Heart left ventricle (tissue), 13 donors: ENCODE results near the gene PTMS.

ENCODE experiments used
- CTCF ChIP-seq, 12 donors: fragments of 200-600 bp; sonication (generic) in 4 of 12; IDR thresholded peaks; one replicate each; pipeline versions ENCODE4 v1.5.0 to v1.8.0; 2018 to 2022; ENCODE audit warnings: antibody characterized with exemption in 12 of 12, mild to moderate bottlenecking in 5 of 12
- POLR2A ChIP-seq, 2 donors: fragments of 450-650 bp; IDR thresholded peaks; one replicate each; pipeline ENCODE4 v1.6.1; 2017; ENCODE audit warnings: antibody characterized with exemption in 2 of 2, mild to moderate bottlenecking in 2 of 2, moderate library complexity in 2 of 2
- donor health status: ischemic (EF 13 %, LVEDD 7.1; RV severe dilation, severe dysfunction).
- donor health status: DM: no; HTN: yes; CAD: no.
- donor health status: DM: no; HTN: no; CAD: no.
- donor health status: ischemic (EF 25% LVEDD 6.9; RV normal size, moderate dysfunction).
- donor health status: ischemic (EF 25% LVEDD 5.7; RV mildly dilated, moderate dysfunction).
- donor health status: ischemic (EF 35%, LVEDD 5.7; RV mildly dilated, moderate dysfunction).
- donor health status: nonischemic (EF 11% LVEDD 7.7; RV severe dilation, severe dysfunction).
- donor health status: DM: yes; HTN: yes; CAD: no.
- donor health status: PGD.
- donor health status: ischemic (EF 29% LVEDD 5.4; RV normal size, mild dysfunction).
- donor health status: nonischemic (EF 23%, LVEDD 6.1; RV moderate dilation, normal function).

DNA sequence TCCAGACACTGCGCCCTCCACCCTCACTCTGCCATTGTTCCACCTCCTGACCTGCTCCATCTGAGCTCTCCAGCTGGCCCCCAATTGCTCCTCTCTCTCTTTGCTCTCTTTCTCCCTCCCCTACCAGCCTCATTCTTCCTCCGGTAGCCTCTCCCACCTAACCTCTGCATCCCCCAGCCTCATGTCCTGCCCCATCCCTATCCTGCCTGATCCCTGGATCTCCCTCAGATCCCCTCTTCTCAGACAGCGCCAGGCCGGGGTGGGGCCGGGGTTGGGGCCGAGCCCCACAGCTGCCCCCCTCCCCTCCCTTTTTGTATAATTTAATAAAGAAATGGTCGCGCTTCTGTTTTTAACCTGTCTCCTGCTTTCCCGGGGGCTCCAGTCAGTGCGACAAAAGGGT lies 4.4 kb downstream of the PTMS start:
- TF ChIP-seq CTCF (IDR thresholded peaks at IDR 0.05) (no peak), POLR2A (IDR thresholded peaks at IDR 0.05) (no peak)
